Cerebellar nuclear complex (tissue), 1 donor: ENCODE data around the gene THRAP3.
"Not testable (repeated sequence)": the region's sequence is repeated elsewhere in the genome, so short reads cannot be mapped to it uniquely, and the experiment has no call there.

Experiments
- DNase-seq, 2 experiments: peaks; one replicate each; lab custom pipeline; 2025; lab: John Stamatoyannopoulos, UW

The THRAP3 gene

GRCh38 chr1:36223996-36224536 is at the start of gene THRAP3:
Gene THRAP3, plus strand, starts transcription at chr1:36224443. Its CDS starts 58,121 bp downstream, at chr1:36282564.
- peak; percentile 98 to 99 for DNase-seq

- DNase-seq: no peak
Measured at GRCh38 chr1:36174713-36175112, 49.5 kb upstream of the THRAP3 start.

DNA sequence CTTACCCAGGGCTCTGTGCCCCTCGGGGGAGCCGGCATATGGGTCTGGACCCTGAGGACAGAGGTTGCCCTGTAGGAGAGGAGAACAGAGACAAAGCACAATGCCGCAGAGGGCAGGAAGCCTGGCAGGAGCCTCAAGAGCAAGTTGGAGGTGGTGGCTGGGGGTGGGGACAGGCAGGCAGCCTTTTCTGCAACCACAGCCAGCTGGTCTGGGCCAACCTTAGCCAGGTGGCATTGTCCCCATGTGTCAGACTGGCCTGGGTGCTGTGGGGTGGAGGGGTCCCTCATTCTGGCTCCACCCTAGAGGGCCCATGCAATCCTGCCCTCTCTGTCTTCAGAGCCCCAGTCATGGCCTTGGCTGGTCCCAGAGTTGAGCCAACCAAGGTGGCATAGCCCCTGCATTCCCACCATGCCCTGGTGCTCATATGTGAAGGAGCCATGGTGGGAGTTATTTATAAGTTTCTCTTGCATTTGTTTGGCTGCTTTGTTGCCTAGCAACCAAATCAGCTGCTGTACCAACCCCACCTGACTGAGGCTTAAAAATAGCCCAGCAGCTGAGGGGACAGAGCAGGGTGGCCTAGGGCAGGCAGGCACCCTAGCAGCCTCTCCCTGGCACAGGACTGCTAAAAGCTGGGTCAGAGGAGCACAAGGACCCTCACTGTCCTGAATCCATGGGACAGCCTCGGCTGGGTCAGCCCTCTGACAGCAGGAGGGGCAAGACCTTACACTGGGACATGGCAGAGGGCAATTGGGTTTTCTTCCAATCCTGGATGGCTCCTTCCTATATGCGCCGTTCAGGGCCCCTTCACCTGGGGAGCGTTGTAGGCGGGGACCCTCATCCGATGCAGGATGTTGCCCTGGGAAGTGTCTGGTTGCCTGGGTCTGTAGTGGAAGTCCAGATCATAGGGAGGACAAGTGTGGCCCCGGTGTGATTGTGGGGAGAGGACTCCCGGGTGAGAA is 48.8 kb upstream of the THRAP3 start:
- DNase-seq: peak in 1 of 2 experiments; percentile 27

DNA sequence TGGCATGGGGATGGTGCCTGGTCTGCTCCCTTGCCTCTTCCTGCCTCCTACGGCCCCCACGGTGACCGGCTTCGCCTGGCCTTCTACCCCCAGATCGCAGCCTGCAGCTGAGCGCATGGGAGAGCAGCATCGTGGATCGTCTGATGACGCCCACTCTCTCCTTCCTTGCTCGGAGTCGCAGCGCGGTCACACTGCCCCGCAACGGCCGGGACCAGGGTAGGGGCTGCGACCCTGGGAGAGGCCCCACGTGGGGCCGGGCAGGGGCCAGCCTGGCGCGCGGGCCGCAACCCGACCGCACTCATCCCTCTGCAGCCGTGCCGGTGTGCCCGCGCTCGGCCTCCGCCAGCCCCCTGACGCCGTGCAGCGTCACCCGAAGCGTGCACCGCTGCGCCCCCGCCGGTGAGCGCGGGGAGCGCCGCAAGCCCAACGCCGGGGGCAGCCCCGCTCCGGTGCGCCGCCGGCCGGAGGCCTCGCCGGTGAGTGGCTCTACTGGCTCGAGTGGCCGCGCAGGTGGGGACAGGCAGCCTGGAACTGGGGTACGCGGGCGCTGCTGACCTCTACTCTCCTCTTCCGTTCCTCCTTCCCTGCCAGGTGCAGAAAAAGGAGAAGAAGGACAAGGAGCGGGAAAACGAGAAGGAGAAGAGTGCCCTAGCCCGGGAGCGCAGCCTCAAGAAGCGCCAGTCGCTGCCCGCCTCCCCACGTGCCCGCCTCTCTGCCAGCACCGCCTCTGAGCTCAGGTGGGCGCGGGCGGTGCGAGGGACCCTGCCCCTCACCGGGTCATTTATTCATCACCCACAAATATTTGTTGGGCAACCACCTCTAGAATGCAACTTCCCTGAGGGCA is 47.9 kb upstream of the THRAP3 start:
- no peak for DNase-seq

GRCh38 chr1:36177589-36178431 is 46.4 kb upstream of the THRAP3 start:
- no peak for DNase-seq

- no peak for DNase-seq
Measured at GRCh38 chr1:36178471-36179219, 45.6 kb upstream of the THRAP3 start.

DNA sequence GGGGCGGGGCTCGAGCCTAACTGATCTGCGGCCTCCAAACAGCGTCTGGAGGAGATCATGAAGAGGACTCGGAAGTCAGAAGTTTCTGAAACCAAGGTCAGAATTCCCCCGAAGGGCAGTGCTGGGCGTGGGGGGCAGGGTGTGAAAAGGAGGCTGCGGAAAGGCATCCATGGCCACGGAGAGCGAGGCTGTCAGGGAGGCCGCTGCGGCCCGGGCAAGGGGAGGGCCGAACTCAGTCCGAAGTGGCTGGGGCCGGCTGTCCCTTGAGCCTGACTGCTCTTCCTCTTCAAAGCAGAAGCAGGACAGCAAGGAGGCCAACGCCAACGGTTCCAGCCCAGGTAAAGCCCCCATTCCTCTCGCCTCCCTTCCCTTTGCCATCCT is 45.0 kb upstream of the THRAP3 start:
- no peak for DNase-seq

GRCh38 chr1:36182734-36183133 is 41.5 kb upstream of the THRAP3 start:
- DNase-seq: no peak

DNA sequence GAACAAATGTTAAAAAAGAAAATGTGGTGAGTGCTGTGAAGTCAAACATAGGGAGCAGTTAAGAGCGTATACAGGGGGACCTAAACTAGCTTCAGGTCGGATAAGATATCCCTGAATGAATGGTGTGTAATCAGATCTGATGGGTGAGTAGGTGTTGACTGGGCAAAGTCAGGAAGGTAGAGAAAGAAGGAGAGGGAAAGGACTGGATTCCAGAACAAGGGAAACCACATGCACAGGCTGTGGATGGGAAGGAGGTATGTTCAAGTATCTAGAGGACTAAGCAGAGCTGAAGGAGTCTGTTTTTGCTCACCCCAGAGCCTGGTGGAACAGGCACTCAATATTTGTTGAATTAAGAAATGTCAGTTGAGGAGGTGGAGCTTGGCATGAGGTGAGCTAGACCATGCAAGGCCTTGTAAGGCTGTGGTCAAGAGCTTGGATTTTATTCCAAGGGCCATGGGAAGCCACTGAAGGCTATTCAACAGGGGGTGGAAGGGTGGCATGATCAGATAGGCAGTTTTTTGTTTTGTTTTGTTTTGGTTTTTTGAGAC is 40.9 kb upstream of the THRAP3 start:
- DNase-seq: no peak

DNA sequence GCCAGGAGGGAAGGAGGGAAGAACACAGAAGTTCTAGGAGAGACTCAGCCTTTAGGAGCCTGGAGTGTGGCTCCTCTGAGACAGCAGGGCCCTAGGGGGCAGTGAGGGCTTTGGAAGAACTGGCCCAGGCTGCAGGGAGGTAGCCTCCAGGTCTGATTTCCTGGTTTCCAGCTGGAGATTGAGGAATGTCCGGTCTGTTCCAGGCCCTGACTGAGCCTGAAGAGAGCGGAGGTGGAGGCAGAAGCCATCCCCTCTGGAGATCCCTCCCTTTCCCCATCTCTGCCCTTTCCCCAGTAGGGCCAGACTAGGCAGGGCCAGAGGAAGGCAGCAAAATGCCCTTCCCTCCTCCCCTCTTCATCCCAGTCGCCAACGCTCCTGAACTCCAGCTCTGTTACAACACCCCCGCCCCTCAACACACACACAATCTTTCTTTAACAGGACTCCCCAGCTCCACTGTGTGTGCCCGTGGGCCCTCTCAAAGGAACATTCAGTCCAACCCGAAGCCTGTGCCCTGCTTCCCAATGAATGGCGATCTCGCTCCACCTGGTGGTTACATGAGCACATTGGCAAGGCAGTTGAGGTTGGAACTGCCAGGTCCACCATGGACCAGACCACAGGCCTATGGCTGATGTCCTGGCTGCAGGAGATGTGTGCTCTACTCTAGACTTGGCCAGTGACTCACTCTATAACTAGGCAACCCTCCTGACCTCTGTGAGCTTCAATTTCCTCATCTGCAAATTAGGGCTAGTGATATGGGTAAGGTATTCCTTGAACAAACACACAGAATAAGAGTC is 36.2 kb upstream of the THRAP3 start:
- DNase-seq: peak; percentile 45 to 80

GRCh38 chr1:36196805-36197204 is 27.4 kb upstream of the THRAP3 start:
- DNase-seq: not testable (repeated sequence)

DNA sequence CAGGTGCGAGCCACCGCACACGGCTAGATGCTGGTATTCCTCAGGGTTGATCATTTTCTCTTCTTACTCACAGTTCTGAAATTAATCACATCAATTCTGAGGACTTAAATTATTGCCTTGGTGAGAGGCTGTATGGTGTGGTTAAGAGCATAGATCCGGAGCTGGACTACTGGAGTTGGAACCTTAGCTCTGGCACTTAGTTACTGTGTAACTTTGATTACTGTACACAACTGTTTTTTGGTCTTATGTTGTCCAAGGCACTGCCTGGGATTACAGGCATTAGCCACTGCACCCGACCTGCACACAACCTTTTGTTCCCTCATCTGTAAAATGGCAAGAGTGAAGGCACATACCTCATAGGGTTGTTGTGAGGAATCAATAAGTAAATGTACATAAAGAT is 25.6 kb upstream of the THRAP3 start:
- no peak for DNase-seq

DNA sequence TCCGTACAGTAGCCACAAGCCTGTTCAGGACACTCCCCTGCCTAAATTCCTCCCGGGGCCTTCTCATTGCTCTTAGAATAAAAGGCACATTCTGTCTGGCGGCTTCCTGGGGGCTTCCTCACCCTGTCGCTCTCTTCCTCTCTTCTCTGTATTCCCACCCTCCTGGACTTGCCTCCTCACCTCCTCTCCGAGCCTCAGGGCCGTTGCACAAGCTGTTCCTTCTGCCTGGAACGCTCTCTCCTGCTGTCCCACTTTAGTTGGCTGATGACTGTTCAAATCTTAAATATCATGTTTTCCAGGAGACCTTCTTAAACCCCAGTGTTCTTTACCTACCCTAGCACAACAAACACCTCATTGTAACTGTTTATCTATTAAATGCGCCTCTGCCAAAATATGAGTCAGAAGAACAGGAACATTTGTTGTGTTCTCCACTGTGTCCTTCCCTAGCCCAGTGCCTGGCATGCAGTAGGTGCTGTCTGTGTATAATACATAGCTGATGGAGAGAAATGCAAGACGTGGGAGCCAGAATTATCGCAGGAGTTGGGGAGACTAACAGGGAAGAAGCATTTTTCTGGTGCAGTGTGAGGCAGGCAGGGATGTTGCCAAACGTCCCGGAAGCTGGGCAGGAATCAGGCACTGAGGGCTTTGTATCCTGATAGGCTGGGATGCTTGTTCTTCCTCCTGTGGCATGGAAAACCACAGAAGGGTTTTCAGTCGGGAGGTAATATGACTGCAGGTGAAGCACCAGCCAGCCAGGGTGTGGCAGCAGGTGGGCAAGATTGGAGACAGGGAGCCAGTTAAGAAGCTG is 24.1 kb upstream of the THRAP3 start:
- no peak for DNase-seq

DNA sequence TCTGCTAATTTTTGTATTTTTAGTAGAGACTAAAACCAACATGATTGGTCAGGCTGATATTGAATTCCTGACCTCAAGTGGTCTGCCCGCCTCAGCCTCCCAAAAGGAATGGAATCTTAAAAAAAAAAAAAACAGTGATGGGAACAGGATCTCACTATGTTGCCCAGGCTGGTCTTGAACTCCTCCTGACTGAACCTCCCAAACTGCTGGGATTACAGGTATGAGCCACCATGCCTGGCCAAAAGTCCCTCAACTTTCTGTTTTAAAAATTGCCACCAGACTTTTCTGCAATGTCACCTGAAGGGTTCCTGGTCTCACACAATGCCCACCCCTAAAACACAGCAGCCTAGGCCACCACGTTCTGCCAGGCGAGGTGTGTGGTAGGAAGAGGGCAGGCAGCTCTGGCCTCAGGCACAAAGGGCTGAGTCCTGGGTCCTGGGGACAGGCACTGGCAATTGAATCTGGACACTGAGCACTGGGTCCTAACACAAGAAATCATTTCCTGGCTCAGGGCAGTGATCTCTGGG is 21.2 kb upstream of the THRAP3 start:
- no peak for DNase-seq

- DNase-seq: no peak
Measured at GRCh38 chr1:36203554-36204346, 20.5 kb upstream of the THRAP3 start.

- DNase-seq: no peak
Measured at GRCh38 chr1:36204347-36204909, 19.8 kb upstream of the THRAP3 start.

DNA sequence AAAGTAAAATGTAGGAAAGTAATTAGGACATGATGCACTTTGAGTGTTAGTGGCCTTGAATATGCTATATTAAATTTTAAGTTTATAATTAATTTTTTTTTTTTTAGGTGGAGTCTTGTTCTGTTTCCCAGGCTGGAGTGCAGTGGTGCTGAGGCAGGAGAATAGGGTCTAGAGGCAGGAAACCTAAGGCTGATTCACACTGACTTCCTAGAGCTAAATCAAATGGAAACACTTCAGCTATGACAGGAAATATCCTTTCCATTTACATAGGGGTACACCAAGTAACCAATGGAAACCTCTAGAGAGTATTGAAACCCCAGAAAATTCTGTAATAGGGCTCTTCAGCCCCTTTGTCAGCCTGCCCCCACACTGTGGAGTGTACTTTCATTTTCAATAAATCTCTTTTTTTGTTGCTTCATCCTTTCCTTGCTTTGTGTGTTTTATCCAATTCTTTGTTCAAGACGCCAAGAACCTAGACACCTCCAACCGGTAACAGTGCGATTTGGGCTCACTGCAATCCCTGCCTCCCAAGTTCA is 17.9 kb upstream of the THRAP3 start:
- no peak for DNase-seq
